Hematopoietic multipotent progenitor cell treated with erythropoietin and hydrocortisone succinate and interleukin-3 and kit ligand, for 6 days (in vitro differentiated cells): Measurements from ENCODE around the gene PARD3B.

Experiments
- DNase-seq: peaks from one replicate; pipeline ENCODE4 v3.0.0-alpha.2; 2015

PARD3B gene

DNA sequence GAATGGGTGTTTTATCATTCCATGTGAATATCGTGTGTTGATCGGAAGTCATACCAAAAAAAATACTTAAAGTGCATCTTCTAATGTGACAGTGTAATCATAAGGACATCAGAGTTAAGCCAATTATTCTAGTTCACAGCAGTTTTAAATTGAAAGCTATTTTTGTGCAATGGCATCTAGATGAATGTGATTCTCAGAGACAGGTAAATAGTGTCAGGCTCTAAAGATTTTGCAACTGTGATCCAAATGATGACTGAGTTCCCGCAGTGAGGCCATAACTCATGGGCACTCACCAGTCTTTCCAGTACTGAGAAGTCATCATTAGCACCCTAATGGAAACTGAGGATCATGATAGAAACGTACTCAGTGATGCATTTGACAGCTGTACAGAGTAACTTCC lies 542.6 kb downstream of the PARD3B start:
- no peak for DNase-seq

DNA sequence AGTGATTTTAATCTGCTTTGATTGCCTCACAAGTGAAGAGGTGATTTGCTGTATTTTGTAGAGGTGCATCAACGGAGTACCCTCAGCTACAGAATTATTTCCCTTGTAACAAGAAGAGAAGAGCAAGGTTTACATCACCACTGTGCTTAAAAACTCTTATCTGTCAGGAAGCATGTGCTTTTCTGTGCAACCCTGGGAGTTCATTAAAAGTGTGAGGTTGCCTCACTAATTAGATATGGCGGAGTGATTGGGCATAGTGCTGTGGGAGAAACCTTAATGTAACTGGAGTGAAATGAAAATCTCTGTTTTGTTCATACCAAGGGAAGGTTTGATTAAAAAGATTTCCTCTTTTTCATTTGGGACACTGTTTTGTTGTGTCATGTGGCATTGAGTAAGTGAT lies 544.7 kb downstream of the PARD3B start:
- DNase-seq = peak; percentile 32

DNA sequence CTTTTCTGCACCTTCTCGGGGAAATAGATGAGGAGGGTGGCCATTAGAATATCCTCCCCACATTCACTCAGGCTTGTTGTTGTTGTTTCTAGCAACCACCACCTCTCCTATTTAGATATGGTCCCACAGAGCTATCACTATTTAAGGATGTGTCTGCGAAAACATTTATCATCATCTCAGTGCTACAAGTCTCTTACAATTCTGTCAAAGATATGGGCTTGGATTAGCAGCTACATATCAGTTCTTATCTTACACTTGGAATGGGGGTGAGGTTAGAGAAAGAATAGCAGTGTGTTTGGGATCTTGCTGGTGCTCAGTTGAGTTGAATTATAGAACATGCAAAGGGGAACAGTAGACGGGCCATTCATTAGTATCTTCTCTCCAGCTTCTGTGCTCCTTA lies 546.1 kb downstream of the PARD3B start:
- no peak for DNase-seq

DNA sequence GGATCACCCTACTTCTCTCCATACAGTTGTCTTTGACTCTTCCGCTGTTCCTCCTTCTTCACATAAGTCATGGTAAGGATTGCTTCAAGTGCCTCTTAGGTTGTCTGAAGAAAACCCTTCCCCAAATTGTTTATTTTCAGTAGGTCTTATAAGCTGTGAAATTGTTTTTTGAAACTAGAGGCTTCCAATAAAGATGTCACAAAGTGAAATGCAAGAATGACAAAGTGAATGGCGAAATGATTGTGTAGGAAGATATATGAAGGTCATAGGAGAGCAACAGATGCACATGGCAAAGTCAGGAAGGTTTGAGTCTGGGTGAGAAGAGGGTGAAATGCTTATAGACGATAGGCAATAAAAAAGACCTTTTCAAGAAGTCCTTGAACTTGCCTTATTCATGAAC lies 548.8 kb downstream of the PARD3B start:
- DNase-seq = no peak

DNA sequence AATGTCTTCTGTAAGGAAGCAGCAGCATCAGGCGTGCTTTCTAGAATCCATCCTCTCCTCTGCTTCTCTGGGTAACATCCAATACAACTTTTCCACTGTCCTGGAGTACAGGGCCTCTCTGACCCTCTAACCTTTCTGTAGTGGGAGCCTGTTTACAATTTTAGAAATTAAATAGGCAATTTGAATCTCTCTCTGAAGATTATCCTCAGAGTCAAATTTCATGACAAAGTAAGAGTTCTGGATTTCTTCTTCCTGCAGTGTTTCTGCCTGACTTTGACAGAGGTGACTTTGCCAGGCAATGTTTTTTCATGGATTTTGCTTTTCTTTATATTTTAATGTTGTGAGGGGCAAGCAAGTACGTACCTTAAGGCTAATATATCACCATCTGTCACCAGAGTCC lies 558.4 kb downstream of the PARD3B start:
- DNase-seq = no peak

DNA sequence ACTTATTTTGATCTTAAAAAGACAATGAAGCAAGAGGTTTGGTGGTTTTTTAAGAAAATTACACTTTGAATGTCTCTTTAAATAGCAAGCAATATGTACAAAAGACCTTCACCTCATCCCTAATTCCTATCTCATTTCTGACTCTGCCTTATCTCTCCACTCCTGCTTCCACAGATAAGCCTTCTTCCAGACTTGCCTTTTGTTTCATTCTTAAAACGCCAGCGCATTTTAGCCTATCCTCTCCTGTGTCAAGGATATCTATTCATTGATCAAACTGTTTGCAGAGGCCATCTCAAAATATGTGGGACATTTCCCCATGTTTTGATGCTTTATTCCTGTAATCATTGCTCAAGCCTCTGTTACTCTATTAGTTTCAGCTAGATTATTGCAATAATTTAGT lies 562.5 kb downstream of the PARD3B start:
- DNase-seq = no peak

DNA sequence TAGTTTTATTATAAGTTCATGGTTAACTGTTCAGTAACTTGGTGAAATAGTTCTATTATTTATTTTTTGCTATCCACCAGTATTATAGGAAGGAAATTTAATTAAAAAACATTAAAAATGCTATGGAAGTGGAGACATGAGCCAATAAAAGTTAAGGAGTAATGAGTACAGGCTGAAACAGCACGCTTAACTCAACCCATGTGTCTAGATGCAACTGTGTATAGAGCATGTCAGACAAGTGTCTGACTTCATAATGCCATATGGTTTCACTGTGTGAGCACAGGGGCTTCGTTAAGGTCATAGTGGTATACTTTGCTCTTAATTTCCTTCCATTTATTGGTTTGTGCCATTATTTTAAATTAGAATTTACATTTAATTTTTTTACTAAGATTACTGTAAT lies 570.2 kb downstream of the PARD3B start:
- DNase-seq = no peak

DNA sequence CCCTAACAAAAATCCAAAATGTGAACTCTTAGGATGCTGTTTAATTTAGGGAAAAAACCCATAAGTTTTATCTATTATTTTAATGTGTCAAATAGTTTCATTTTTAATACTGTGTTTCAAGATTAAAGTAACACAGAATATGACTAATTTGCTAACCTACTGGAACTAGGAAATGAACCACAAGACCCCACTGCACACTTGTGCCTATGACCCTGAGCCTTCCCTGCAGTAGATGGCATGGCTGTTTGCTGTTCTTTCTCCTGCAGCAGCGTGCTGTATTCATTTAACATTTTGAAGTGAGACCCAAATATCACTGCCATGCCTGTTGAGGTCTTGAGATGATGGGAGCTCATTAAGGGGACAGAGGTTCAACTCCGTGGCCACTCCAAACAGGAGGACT lies 571.9 kb downstream of the PARD3B start:
- no peak for DNase-seq

DNA sequence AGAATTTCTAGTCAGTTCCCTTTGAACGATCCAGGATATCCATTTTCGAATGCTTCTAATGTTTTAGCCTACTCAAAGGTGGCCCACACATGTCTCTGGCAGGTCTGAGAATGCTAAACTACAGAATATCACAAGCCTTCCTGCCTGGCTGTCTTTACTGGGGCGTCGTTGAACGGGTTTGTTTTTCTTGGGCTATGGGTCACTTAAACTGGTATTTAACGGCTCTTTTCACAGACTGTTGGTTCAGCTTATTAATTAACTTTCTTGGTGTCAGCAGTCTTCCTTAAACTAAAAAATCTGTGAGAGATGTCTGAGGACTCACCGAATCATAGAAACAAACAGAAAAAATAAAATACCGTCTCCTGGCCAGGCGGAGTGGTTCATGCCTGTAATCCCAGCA lies 573.9 kb downstream of the PARD3B start:
- DNase-seq = no peak

DNA sequence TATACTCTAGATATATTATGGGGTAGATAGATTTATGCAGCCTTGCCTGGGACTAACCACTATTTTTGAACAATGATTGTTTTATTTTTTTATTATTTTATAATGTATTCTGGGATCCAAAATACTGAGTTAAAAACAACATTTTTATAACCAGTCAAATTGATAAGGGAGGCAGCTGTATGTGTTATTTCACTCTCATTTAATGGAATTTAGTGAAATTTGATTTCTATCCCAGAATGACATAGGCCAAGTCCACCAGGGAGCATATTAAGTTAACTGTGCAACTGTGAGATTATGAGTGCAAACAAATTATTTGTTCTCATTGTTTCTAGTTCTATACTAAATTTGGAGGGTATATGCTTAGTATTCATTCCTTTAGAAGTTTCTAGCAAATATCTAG lies 583.5 kb downstream of the PARD3B start:
- DNase-seq = no peak

DNA sequence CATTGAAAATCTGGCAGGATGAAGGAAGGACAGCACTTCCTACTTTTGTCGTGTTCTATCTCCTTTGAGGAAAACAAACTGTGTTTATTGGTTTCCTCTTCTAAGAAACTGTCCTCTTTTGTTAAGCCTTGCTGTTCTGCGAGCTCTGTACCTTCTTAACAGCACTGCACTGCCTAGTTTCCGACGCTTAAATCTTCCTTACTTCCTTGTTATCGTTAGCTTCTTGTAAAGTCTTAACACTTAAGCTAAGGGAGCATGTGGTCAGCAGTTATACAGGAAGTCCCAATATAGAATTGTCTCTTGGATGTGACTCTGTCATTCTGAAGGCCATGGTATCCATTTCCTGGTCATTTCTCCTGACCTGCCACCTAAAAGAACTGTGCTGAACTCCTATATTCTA lies 584.3 kb downstream of the PARD3B start:
- DNase-seq = no peak

DNA sequence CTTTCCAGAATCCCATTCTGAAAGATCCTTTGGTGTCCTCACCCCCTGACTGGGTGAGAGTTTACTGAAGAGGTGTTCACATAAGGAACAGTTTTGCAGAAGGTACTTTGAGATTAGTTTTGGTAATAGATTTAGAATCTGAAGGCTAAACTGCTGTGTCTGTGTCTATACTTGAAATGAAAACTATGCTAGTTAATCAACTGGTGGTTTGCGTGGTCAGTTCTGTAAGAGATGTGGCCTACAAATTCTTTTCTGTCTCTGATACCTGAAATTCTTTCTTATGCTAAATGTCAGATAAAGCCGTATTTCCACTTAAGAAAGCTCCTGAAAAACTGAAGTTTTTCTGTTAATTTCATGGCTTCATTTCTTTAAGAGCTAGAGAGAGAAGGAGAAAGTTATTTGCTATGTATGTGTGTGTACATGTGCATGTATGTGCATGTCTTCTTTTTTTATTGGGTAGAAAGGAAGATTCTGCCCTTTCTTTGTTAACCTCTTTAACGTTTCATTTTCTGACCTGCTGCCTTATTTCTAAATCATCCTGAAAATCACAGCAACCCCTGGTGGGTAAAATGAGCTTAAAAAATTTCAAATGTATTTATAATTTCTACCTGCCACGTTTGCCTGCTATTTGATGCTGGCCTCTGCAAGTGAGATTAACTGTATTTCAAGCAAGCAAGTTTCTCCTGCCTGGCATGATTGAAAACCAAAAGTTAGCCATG lies 585.0 kb downstream of the PARD3B start:
- peak; percentile 7 for DNase-seq

DNA sequence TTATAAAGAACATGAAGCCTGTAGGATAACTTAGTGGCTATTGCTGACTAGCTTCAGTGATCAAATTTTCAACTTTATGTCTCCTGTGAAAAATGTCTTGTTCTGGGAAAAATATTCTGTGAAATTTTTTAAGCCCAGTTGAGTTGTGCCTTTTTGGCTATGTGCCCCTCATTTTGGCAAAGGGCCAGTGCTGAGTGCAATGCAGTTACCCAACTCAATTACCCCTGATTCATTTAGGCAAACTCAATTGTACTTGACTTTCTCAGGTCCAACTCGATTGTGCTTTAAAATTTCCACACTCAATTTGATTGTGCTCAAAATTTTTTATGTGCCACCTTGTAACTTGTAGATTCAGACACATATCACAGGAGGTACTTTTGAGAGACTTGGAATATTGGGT lies 588.3 kb downstream of the PARD3B start:
- DNase-seq = peak; percentile 9

DNA sequence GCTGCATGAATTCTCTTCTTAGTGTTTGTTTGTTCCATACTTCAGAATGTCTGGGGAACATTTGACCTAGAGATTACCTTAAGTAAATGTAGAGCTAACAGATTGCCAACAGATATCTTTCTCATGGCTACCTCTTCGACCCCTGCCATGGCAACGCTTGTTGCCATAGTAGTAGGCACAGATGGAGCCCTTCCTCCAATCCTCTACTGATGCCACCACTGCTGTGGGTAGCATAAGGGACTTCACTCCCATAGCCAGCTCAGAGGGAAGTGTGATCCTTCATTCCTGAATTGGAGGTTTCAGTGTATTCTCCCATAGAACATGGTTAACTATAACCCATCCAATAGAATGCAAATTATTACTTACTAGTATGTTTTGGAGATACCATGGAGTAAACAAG lies 593.5 kb downstream of the PARD3B start:
- DNase-seq = no peak

DNA sequence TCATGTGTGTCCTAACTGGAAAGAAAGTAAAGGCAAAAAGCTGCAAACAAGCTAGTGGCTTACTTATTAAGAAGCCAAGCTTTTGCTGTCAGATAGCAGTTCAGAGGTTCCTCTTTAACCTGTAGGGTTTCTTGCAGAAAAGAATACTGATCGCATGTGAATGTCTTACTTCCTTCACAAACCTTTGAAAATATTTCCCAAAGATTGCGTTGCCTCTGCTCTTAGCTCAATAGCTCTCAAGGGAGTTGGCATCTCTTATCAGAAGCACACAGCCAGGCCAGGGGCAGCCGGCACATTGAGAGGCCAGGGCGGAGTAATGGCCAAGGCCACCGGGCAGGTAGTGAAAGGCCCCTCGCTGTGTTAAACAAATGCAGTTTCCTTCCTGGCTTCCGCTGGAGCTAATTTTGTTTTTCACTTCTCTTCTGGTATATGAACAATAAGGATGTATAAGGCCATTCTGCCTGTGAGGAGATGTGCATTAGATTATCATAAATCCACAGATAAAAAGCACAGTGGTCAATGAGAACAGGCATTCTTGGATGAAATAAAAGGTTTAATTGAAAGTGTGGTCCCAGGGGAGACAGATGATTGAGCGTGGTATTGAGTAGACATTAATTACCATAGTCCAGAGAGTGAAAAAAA lies 594.7 kb downstream of the PARD3B start:
- DNase-seq = peak; percentile 70

DNA sequence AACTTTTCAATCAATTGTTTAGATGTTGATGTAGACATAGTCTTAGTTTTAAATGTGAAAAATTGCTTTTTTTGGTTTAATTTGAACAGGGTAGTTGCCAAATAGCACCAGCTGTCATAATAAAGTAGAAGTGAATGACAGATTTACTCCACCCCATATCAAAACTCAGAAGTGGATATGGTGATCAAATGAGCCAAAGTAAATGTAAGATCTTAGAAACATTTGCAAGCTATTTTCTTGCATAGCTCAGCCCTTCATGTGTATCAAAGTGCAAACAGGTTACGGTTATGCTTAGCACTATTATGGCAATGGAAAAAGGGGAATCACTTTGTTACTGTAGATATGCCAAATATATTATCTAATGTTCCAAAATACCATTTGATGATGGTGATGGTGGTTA lies 596.1 kb downstream of the PARD3B start:
- DNase-seq = no peak

DNA sequence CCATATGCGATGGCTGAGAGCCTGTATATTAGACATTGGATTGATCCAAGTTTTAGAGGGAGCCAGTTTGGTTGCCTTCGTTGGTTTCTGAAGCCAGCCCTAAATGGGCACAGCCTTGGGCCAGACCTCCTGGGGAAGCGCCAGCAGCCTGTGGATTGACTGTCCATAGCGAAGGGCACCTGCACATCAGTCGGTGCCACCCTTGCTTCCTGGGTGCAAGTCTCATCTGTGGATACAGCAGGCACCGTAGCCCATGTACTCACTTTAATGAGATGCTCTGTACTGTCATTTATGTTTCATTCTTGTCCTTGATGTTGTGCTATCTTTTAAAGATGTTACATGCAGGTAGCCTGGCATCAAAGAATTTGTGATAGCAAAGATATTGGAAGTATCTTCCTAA lies 600.6 kb downstream of the PARD3B start:
- DNase-seq = no peak

DNA sequence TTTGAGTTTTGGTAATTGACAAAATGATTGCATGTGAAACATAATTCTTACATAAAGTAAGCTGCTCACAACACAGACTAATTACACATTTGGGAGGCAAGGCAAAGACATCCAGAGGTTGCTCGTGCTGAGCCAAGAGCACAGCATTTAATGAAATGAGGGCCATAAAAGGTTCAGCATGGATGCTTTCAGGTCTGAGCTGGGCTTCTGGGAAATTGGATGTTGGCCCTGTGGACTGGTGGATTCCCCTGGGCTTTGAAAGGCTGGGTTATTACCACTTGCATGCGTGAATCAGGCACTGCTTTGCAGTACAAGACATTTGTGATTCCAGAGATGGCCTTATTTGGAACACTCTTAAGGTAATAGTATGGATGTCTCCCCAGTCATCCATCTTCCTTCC lies 603.5 kb downstream of the PARD3B start:
- DNase-seq = no peak

DNA sequence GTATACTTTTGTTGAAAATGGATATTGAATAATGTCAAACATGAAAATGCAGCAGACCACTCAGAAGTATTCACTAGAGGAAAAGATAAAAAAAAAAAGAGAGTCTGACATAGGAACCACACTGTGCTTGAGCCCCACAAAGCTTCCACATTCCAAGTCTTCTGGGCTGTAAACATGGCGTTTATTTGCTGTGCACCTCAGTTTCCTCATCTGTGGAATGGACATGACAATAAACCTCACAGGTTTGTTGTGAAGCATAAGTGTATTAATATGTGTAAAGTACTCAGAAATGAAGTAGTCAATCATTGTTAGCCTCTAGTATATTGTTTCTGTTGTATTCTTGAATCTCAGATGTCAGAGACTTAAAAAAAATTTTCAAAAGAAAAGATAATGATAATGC lies 611.2 kb downstream of the PARD3B start:
- no peak for DNase-seq

DNA sequence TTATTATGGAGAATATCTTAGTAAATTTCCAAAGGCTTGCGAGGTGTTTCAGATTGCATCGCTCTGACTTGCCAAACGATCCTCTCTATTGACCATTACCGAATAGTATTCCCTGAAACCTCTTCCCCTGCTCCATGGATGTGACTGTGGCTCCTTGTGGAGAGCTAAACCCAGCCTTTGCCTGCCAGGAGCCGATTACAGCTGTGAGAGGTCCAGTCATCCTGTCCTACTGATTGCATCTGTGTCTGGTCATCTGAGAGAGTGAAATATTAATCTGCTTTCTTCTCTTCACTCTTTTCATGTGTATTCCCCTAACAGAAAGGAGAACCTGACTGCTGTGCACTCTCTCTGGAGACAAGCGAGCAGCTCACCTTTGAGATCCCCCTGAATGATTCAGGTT lies 613.1 kb downstream of the PARD3B start:
- no peak for DNase-seq

DNA sequence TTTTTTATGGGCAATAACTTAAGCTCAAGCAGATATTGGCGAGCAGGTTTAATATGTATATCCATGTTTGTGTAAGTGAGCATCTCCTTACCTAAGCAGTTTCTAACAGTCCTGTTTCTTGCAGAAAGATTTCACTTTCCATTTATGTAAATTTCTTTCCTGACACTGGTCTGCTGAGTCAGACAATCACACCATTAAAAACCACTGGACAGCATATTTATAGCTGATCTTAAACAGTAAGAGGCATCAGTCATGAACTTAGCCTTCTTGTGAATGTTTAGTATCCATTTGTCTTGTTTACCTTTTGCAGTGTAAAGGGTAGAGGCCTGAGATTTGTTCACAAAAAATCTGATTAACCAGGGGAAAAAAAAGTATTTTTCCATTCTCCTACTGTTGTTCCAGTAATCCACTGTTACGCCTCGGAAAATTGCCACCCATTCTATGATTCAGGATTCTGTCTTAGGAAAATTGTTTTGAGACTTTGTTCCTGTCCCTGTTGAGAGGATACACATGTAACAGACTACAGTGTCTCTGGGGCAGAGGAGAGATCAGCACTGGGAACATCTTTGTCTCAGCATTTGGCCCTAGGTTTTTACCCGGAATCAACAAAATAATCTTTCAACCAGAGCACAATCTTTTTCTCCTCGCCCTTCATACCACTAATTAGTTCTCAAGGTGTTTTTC lies 616.0 kb downstream of the PARD3B start:
- no peak for DNase-seq

DNA sequence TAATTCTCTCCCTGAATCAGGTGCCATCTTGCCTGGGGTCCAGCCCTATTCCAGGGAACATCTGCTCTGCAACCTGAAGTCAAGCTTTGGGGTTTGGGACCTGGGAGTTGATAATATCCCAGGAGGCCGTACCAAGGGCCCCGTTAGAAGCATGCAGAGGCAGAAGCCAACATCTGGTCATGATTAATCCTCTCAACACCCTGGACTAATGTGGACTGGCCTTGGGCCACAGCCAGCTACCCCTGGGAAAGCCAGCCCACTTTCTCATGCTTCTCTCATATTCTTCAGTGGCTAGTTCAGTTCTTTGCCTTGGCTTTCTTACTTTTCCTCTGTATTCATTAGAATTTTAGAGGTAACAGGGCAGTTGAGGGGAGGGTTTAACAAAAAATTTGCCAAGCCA lies 621.5 kb downstream of the PARD3B start:
- DNase-seq = no peak

DNA sequence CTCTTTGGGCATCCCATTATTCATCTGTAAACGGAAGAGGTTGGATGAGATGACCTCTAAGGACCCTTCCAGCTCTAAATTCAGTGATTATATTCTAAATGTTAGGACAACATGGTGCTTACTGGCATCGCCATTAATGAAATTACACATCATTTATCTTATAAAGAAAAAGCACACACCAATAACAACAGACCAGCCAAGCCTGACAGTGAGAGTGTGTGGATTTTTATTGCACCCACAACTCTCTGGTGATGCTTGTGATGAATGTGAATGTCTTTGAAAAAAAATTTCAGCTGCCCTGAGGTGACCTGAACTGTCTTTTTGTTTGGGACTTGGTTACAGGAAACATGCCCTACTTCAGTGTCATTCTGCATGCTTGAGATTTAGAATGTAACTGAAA lies 623.7 kb downstream of the PARD3B start:
- no peak for DNase-seq

DNA sequence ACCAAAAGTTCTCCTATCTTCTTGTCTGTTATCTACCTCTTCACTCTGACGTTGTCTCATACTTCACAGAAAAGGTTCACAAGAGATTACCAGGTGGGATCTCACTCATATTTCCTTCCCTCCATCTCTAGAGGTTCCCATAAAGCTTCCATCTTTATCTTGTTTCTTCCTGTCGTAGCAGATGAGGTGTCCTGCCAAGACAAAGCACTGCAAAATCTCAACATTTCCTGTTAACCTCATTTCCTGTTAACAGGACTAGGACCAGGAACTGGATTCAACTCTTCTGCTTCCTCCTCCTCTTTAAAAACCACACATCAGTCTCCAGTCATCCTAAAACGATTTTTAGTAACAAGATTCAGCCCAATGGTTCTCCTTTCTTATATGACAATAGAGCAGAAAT lies 624.2 kb downstream of the PARD3B start:
- no peak for DNase-seq

DNA sequence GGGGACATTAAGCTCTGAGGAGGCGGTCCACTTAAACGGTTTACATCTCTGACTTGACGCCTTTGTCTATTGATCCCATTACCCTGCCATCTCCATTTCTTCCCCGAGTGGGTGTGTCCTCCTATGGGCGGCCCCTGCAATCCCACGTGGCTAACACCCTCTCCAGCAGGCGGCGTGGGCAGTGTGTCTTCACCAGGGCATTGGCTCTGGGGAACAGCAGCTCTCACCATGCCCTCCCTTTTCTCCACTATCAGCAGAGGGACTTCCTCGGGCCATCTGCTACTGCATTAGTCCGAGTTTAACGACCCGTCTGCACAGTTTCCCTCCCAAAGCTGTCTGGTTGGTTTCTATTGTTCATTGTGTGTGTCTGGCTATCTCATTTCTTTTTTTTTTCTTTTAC lies 625.1 kb downstream of the PARD3B start:
- no peak for DNase-seq
